ENCODE results near the gene FNDC10.
"Not testable (repeated sequence)": the region's sequence is repeated elsewhere in the genome, so short reads cannot be mapped to it uniquely, and the experiment has no call there.

FNDC10 gene

GRCh38 chr1:1637479-1637875, 37.5 kb upstream of the FNDC10 start:
- not testable (repeated sequence) for H3K4me2 ChIP-seq (ENCODE audit: low read length); H3K9me3 ChIP-seq (ENCODE audit: insufficient read depth, low read depth, low read length); H2BK120ac ChIP-seq (ENCODE audit: insufficient read depth, low read length, poor library complexity); H3K4me3 ChIP-seq (ENCODE audit: low read depth, low read length); H3K27ac ChIP-seq (ENCODE audit: low read depth, low read length); H2AK5ac ChIP-seq (ENCODE audit: low read length); H2BK12ac ChIP-seq (ENCODE audit: low read length); H3K14ac ChIP-seq (ENCODE audit: low read length); H3K4ac ChIP-seq (ENCODE audit: low read depth, low read length); H4K91ac ChIP-seq (ENCODE audit: low read depth, low read length); H3K27me3 ChIP-seq (ENCODE audit: insufficient read depth, low read length); H2AFZ ChIP-seq (ENCODE audit: insufficient read depth, low read length, poor library complexity); H3K18ac ChIP-seq (ENCODE audit: low read length); H4K8ac ChIP-seq (ENCODE audit: low read depth, low read length); H3K79me1 ChIP-seq (ENCODE audit: low read length); H2BK5ac ChIP-seq (ENCODE audit: low read depth, low read length, poor library complexity); H3K4me1 ChIP-seq (ENCODE audit: control insufficient read depth in 1 of 2, insufficient read depth in 2 of 2, low read length in 2 of 2); DNase-seq; H3K79me2 ChIP-seq (ENCODE audit: control insufficient read depth, insufficient read depth, low read length, poor library complexity); H3K9ac ChIP-seq (ENCODE audit: low read length); H3K23ac ChIP-seq (ENCODE audit: low read length); H4K12ac ChIP-seq (ENCODE audit: low read depth, low read length)
- H3K36me3 ChIP-seq (ENCODE audit: control insufficient read depth in 1 of 2, insufficient read depth in 2 of 2, low read length in 2 of 2): peaks cover 28 to 38% of the 10 kb centered on the region in 2 experiments
- no CpG with 5 or more reads among the region's 14 CpGs for WGBS (ENCODE audit: extremely low coverage, insufficient coverage, insufficient read length)

GRCh38 chr1:1636621-1637478, 36.9 kb upstream of the FNDC10 start:
- H3K36me3 ChIP-seq (ENCODE audit: control insufficient read depth in 1 of 2, insufficient read depth in 2 of 2, low read length in 2 of 2): peaks cover 28 to 38% of the 10 kb centered on the region in 2 experiments
- H2AK5ac ChIP-seq (ENCODE audit: low read length); H2BK5ac ChIP-seq (ENCODE audit: low read depth, low read length, poor library complexity); DNase-seq; H3K4me3 ChIP-seq (ENCODE audit: low read depth, low read length); H3K27me3 ChIP-seq (ENCODE audit: insufficient read depth, low read length); H2AFZ ChIP-seq (ENCODE audit: insufficient read depth, low read length, poor library complexity); H3K4me2 ChIP-seq (ENCODE audit: low read length); H2BK12ac ChIP-seq (ENCODE audit: low read length); H2BK120ac ChIP-seq (ENCODE audit: insufficient read depth, low read length, poor library complexity); H4K12ac ChIP-seq (ENCODE audit: low read depth, low read length); H4K91ac ChIP-seq (ENCODE audit: low read depth, low read length); H3K23ac ChIP-seq (ENCODE audit: low read length); H3K18ac ChIP-seq (ENCODE audit: low read length); H3K14ac ChIP-seq (ENCODE audit: low read length); H3K9me3 ChIP-seq (ENCODE audit: insufficient read depth, low read depth, low read length); H3K9ac ChIP-seq (ENCODE audit: low read length); H4K8ac ChIP-seq (ENCODE audit: low read depth, low read length); H3K79me2 ChIP-seq (ENCODE audit: control insufficient read depth, insufficient read depth, low read length, poor library complexity); H3K4ac ChIP-seq (ENCODE audit: low read depth, low read length); H3K4me1 ChIP-seq (ENCODE audit: control insufficient read depth in 1 of 2, insufficient read depth in 2 of 2, low read length in 2 of 2); H3K79me1 ChIP-seq (ENCODE audit: low read length); H3K27ac ChIP-seq (ENCODE audit: low read depth, low read length): not testable (repeated sequence)
- WGBS (ENCODE audit: extremely low coverage, insufficient coverage, insufficient read length): no CpG with 5 or more reads among the region's 37 CpGs

GRCh38 chr1:1634613-1635012, 34.7 kb upstream of the FNDC10 start:
- not testable (repeated sequence) for H4K8ac ChIP-seq (ENCODE audit: low read depth, low read length); H3K79me2 ChIP-seq (ENCODE audit: control insufficient read depth, insufficient read depth, low read length, poor library complexity); H3K4me2 ChIP-seq (ENCODE audit: low read length); H3K23ac ChIP-seq (ENCODE audit: low read length); H4K12ac ChIP-seq (ENCODE audit: low read depth, low read length); H2BK5ac ChIP-seq (ENCODE audit: low read depth, low read length, poor library complexity); H2AK5ac ChIP-seq (ENCODE audit: low read length); H3K9me3 ChIP-seq (ENCODE audit: insufficient read depth, low read depth, low read length); H3K4ac ChIP-seq (ENCODE audit: low read depth, low read length); H3K4me1 ChIP-seq (ENCODE audit: control insufficient read depth in 1 of 2, insufficient read depth in 2 of 2, low read length in 2 of 2); H3K18ac ChIP-seq (ENCODE audit: low read length); H3K79me1 ChIP-seq (ENCODE audit: low read length); H4K91ac ChIP-seq (ENCODE audit: low read depth, low read length); H3K14ac ChIP-seq (ENCODE audit: low read length); H3K4me3 ChIP-seq (ENCODE audit: low read depth, low read length); H2BK120ac ChIP-seq (ENCODE audit: insufficient read depth, low read length, poor library complexity); DNase-seq; H2AFZ ChIP-seq (ENCODE audit: insufficient read depth, low read length, poor library complexity); H3K27ac ChIP-seq (ENCODE audit: low read depth, low read length); H3K9ac ChIP-seq (ENCODE audit: low read length); H2BK12ac ChIP-seq (ENCODE audit: low read length)
- peaks cover 22 to 27% of the 10 kb centered on the region in 2 experiments for H3K36me3 ChIP-seq (ENCODE audit: control insufficient read depth in 1 of 2, insufficient read depth in 2 of 2, low read length in 2 of 2)
- WGBS (ENCODE audit: extremely low coverage, insufficient coverage, insufficient read length): no CpG with 5 or more reads among the region's 13 CpGs
- H3K27me3 ChIP-seq (ENCODE audit: insufficient read depth, low read length): peaks cover 20% of the 10 kb centered on the region

GRCh38 chr1:1633409-1633808, 33.5 kb upstream of the FNDC10 start:
- H3K79me2 ChIP-seq (ENCODE audit: control insufficient read depth, insufficient read depth, low read length, poor library complexity); H2AFZ ChIP-seq (ENCODE audit: insufficient read depth, low read length, poor library complexity); H3K23ac ChIP-seq (ENCODE audit: low read length); H3K4ac ChIP-seq (ENCODE audit: low read depth, low read length); H2BK12ac ChIP-seq (ENCODE audit: low read length); H4K12ac ChIP-seq (ENCODE audit: low read depth, low read length); H3K14ac ChIP-seq (ENCODE audit: low read length); H4K8ac ChIP-seq (ENCODE audit: low read depth, low read length); H3K79me1 ChIP-seq (ENCODE audit: low read length); H3K4me2 ChIP-seq (ENCODE audit: low read length); H3K4me3 ChIP-seq (ENCODE audit: low read depth, low read length); H3K9ac ChIP-seq (ENCODE audit: low read length); DNase-seq; H2BK120ac ChIP-seq (ENCODE audit: insufficient read depth, low read length, poor library complexity); H3K27ac ChIP-seq (ENCODE audit: low read depth, low read length); H2AK5ac ChIP-seq (ENCODE audit: low read length); H3K18ac ChIP-seq (ENCODE audit: low read length); H2BK5ac ChIP-seq (ENCODE audit: low read depth, low read length, poor library complexity); H4K91ac ChIP-seq (ENCODE audit: low read depth, low read length): not testable (repeated sequence)
- H3K4me1 ChIP-seq (ENCODE audit: control insufficient read depth in 1 of 2, insufficient read depth in 2 of 2, low read length in 2 of 2): peaks cover 4 to 14% of the 10 kb centered on the region in 2 experiments
- WGBS (ENCODE audit: extremely low coverage, insufficient coverage, insufficient read length): no CpG with 5 or more reads among the region's 35 CpGs
- peaks cover 26% of the 10 kb centered on the region for H3K27me3 ChIP-seq (ENCODE audit: insufficient read depth, low read length)
- peaks cover 10% of the 10 kb centered on the region for H3K9me3 ChIP-seq (ENCODE audit: insufficient read depth, low read depth, low read length)
- H3K36me3 ChIP-seq (ENCODE audit: control insufficient read depth in 1 of 2, insufficient read depth in 2 of 2, low read length in 2 of 2): peaks cover 20 to 24% of the 10 kb centered on the region in 2 experiments
